GM23248 (cell line): ENCODE measurements around the gene TIGD3. TPM values are rescaled to one million over a fixed set of nuclear protein-coding genes. Genes with fewer than 3 reads are reported as not detected.

ENCODE experiments used
- DNase-seq: peaks from one replicate; pipeline ENCODE4 v3.0.0-alpha.2; 2015
- H2AFZ ChIP-seq: fragments of 200-600 bp; sonication (generic); 2 replicates; pipeline ENCODE4 v1.6.1; 2016; ENCODE audit warnings: antibody characterized with exemption
- H3F3A ChIP-seq: fragments of 200-600 bp; sonication (generic); 2 replicates; pipeline ENCODE4 v1.6.1; 2016; ENCODE audit warnings: mild to moderate bottlenecking, antibody characterized with exemption, mixed run types; ENCODE audit not compliant: insufficient read depth
- H3K27ac ChIP-seq: fragments of 200-600 bp; sonication (generic); 2 replicates; pipeline ENCODE4 v1.5.1; 2016; ENCODE audit warnings: mild to moderate bottlenecking
- H3K27me3 ChIP-seq: fragments of 200-600 bp; sonication (generic); replicated peaks from 2 replicates; pipeline ENCODE4 v1.6.1; 2016; ENCODE audit warnings: mild to moderate bottlenecking; ENCODE audit not compliant: insufficient read depth
- H3K36me3 ChIP-seq: fragments of 200-600 bp; sonication (generic); 2 replicates; pipeline ENCODE4 v1.6.1; 2016; ENCODE audit warnings: low read depth, mild to moderate bottlenecking
- H3K4me1 ChIP-seq: fragments of 200-600 bp; sonication (generic); 2 replicates; pipeline ENCODE4 v1.6.1; 2016; ENCODE audit warnings: mild to moderate bottlenecking; ENCODE audit not compliant: insufficient read depth
- H3K4me2 ChIP-seq: fragments of 200-600 bp; sonication (generic); one replicate; pipeline ENCODE4 v1.6.1; 2016; ENCODE audit warnings: mild to moderate bottlenecking; ENCODE audit not compliant: unreplicated experiment
- H3K4me3 ChIP-seq: fragments of 200-600 bp; sonication (generic); 2 replicates; pipeline ENCODE4 v1.5.1; 2016; ENCODE audit warnings: mild to moderate bottlenecking
- H3K79me2 ChIP-seq: fragments of 200-600 bp; sonication (generic); 2 replicates; pipeline ENCODE4 v1.6.1; 2016; ENCODE audit warnings: mild to moderate bottlenecking; ENCODE audit not compliant: insufficient read depth
- H3K9ac ChIP-seq: fragments of 200-600 bp; sonication (generic); 2 replicates; pipeline ENCODE4 v1.6.1; 2016; ENCODE audit warnings: mild to moderate bottlenecking
- H3K9me2 ChIP-seq: fragments of 200-600 bp; sonication (generic); 2 replicates; pipeline ENCODE4 v1.6.1; 2016; ENCODE audit warnings: mixed run types, mild to moderate bottlenecking, moderate library complexity; ENCODE audit not compliant: insufficient read depth
- H3K9me3 ChIP-seq: fragments of 200-600 bp; sonication (generic); one replicate; pipeline ENCODE4 v1.6.1; 2017; ENCODE audit warnings: low read depth
- H4K20me1 ChIP-seq: fragments of 200-600 bp; sonication (generic); 2 replicates; pipeline ENCODE4 v1.6.0; 2016; ENCODE audit not compliant: insufficient read depth
- EZH2 ChIP-seq: fragments of 200-600 bp; sonication (generic); IDR thresholded peaks from 2 replicates; pipeline ENCODE4 v1.6.1; 2018; ENCODE audit warnings: antibody characterized with exemption, mild to moderate bottlenecking; ENCODE audit not compliant: insufficient read depth, poor library complexity, severe bottlenecking
- EZH2phosphoT487 ChIP-seq: fragments of 200-600 bp; sonication (generic); IDR thresholded peaks from 2 replicates; pipeline ENCODE4 v1.6.1; 2018; ENCODE audit warnings: antibody characterized with exemption, moderate library complexity, mild to moderate bottlenecking, low read depth; ENCODE audit not compliant: insufficient read depth
- whole genome bisulfite sequencing, 2 experiments: methylation state at CpG; one replicate each; pipeline ENCODE4 v1.1.6; 2015 to 2017; ENCODE audit warnings: low lambda C conversion rate in 2 of 2, low coverage in 1 of 2; ENCODE audit errors: missing lambda C conversion rate in 2 of 2; 5-methylcytosine and 5-hydroxymethylcytosine counted together
- in situ Hi-C: fragments of 300-500 bp; cut with MboI; formaldehyde crosslinking; loops from 2 replicates; pipeline ENCODE4 v1.15.0; 2020
- polyA plus RNA-seq: library from polyadenylated mRNA; unstranded; fragments of >200 nt; fragmentation: Nextera tagmentation; extraction: Ambion mirVana; gene quantifications from 2 replicates; pipeline ENCODE4 v1.2.1, GENCODE V29; 2016
- total RNA-seq: library from RNA; depleted of rRNA; stranded (reverse); fragments of >200 nt; shearing (Covaris generic); gene quantifications from 2 replicates; pipeline ENCODE4 v1.2.3, GENCODE V29; 2014

Gene TIGD3
- total and polyA plus RNA-seq, 2 experiments from 2014 or later, result not detected

DNA sequence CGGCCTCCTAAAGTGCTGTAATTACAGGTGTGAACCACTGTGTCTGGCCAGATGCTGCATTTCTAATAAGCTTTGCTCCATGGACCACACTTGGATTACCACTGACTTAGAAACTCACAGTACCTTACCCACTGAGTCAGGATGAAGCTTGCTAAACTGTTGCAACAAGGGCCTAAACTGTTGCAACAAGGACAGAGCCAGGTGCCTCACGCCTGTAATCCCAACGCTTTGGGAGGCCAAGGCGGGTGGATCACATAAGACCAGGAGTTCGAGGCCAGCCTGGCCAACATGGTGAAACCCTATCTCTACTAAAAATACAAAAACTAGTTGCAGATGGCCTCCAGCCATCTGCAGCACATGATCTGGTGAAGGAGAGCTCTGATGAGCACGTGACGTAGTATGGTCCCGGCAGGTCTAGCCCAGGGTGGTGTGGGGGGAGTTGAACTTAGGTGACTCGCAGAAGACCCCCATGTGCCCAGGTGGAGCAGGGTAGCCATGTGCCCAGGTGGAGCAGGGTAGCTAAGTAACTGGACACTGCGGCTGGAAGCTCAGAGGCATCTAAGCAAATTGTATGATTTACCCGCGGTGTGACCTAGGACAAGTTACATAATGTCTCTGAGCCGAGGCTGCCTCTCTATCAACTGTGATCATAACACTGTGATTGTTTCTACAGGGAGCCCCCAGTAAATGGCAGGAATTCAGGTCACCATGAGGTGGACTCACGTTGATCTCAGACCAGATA, 19.5 kb downstream of the TIGD3 start:
- Histone ChIP-seq H3K4me1 (peaks cover 11% of the 10 kb centered on the region), H4K20me1 (no peaks in the 10 kb centered on the region), H3K9ac (no peak overlapping the region), H3K4me2 (no peak overlapping the region), H3K27me3 (no peaks in the 10 kb centered on the region), H3K27ac (no peak overlapping the region), H3K36me3 (no peaks in the 10 kb centered on the region), H2AFZ (no peak overlapping the region), H3K4me3 (no peak overlapping the region), H3K9me2 (no peaks in the 10 kb centered on the region), H3K79me2 (no peaks in the 10 kb centered on the region), H3F3A (peaks cover 13% of the 10 kb centered on the region), H3K9me3 (no peaks in the 10 kb centered on the region)
- TF ChIP-seq EZH2 (no peak), EZH2phosphoT487 (no peak)
- in situ Hi-C loops, result loop anchor here (10.0 kb wide), 1 partner anchor 141 kb away; no protein-coding TSS in a partner anchor
- no peak for DNase-seq
- 82 to 87% methylated on average over 14 of the region's 14 CpGs for WGBS, 2 experiments

DNA sequence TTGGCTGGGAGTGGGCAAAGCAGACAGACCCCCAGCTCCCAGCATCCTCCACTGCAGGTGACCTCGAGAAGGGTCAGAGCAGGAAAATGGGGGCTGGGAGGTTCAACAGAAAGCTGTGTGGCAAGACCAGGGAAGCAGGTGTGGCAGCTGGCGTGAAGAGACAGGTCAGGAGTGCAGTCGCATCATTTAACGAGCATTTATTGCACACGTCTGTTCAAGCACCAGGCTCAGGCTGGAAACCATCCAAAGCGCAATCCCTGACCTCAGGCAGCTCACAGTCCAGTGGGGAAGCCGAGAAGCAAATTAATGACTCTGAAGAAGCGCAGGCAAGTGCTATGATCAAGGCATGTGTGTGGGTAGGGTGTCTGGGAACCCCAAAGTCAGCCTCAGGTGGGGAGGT, 20.5 kb downstream of the TIGD3 start:
- Histone ChIP-seq H3K27ac (no peak overlapping the region), H3K9me2 (no peaks in the 10 kb centered on the region), H3K4me1 (peaks cover 11% of the 10 kb centered on the region), H3K9ac (no peak overlapping the region), H3K36me3 (no peaks in the 10 kb centered on the region), H3K27me3 (no peaks in the 10 kb centered on the region), H3F3A (peaks cover 13% of the 10 kb centered on the region), H3K79me2 (no peaks in the 10 kb centered on the region), H3K4me3 (no peak overlapping the region), H4K20me1 (no peaks in the 10 kb centered on the region), H3K4me2 (no peak overlapping the region), H2AFZ (no peak overlapping the region), H3K9me3 (no peaks in the 10 kb centered on the region)
- DNase-seq, result no peak
- 88 to 94% methylated on average over 8 of the region's 8 CpGs for WGBS, 2 experiments
- TF ChIP-seq EZH2 (no peak), EZH2phosphoT487 (no peak)
- in situ Hi-C loops, result loop anchor here (10.0 kb wide), 1 partner anchor 140 kb away; no protein-coding TSS in a partner anchor

DNA sequence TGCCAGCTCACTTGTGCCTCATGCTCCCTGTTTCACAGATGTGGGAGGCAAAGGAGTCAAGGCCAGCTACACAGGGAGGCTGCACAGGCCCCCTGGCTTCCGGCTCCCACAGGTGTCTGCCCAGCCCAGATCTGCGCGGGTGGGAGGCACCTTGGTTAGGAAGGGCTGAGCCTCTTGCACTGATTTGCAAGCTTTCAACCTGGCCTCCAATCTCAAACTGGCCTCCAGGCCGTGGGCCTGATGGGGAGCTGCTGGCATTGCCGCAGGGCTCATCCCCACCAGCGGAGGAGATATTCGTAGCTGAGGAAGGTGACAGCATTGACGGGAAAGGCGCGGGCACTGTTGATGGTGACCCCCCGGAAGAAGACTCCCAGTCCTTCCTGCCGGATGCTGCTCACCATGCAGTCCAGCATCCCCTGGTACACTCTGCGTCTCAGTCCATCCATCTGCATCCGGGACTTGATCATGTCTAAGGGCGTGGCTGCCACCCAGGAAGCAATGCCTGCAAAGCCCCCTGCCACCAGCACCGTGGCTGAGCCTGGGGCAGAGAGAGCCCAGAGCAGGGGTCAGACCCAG, 21.7 kb downstream of the TIGD3 start:
- Histone ChIP-seq H2AFZ (no peak overlapping the region), H3K4me2 (no peak overlapping the region), H3F3A (peaks cover 9% of the 10 kb centered on the region), H3K36me3 (no peaks in the 10 kb centered on the region), H3K9me2 (no peaks in the 10 kb centered on the region), H3K9ac (no peak overlapping the region), H3K27me3 (no peaks in the 10 kb centered on the region), H3K79me2 (peaks cover 6% of the 10 kb centered on the region), H4K20me1 (no peaks in the 10 kb centered on the region), H3K4me1 (peaks cover 6% of the 10 kb centered on the region), H3K9me3 (no peaks in the 10 kb centered on the region), H3K4me3 (no peak overlapping the region), H3K27ac (no peak overlapping the region)
- TF ChIP-seq EZH2 (no peak), EZH2phosphoT487 (no peak)
- in situ Hi-C loops, result loop anchor here (10.0 kb wide), 1 partner anchor 139 kb away; no protein-coding TSS in a partner anchor
- DNase-seq, result no peak
- 92 to 94% methylated on average over 13 to 16 of the region's 16 CpGs for WGBS, 2 experiments

DNA sequence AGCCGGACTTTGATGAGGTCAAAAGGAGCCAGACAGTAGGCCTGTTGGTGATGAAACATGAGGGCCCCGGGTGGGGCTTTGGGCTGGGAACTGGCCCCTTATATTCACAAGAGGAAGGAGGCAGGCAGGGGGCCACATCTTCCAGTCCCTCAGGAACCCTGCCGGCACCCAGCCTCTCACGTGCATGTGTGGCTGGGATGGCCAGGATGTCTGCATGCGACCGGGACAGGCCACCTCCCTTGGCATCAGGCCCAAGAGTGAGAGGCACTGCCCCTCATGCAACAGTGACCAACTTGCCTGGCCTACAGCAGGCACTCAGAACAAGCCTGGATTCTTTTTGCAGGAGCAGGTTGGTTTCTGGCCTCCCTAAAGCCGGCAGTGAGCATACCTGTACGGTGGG, 22.5 kb downstream of the TIGD3 start:
- H2AFZ ChIP-seq, result no peak overlapping the region
- 49 to 60% methylated on average over 8 of the region's 8 CpGs for WGBS, 2 experiments
- H3K27ac ChIP-seq, result no peak overlapping the region
- H3K4me2 ChIP-seq, result no peak overlapping the region
- no peak for DNase-seq
- H3K27me3 ChIP-seq, result no peaks in the 10 kb centered on the region
- no peaks in the 10 kb centered on the region for H3K9me3 ChIP-seq
- peaks cover 8% of the 10 kb centered on the region for H3K4me1 ChIP-seq
- H3K79me2 ChIP-seq, result peaks cover 10% of the 10 kb centered on the region
- TF ChIP-seq EZH2phosphoT487 (no peak), EZH2 (no peak)
- H3K4me3 ChIP-seq, result no peak overlapping the region
- no peaks in the 10 kb centered on the region for H3K9me2 ChIP-seq
- H3K36me3 ChIP-seq, result no peaks in the 10 kb centered on the region
- H4K20me1 ChIP-seq, result no peaks in the 10 kb centered on the region
- H3K9ac ChIP-seq, result no peak overlapping the region
- H3F3A ChIP-seq, result peaks cover under 1% of the 10 kb centered on the region; the same call in 1 of the 2 replicates
- in situ Hi-C loops, result loop anchor here (10.0 kb wide), 1 partner anchor 138 kb away; no protein-coding TSS in a partner anchor
